ENCODE data around the gene ERI2.

DNA sequence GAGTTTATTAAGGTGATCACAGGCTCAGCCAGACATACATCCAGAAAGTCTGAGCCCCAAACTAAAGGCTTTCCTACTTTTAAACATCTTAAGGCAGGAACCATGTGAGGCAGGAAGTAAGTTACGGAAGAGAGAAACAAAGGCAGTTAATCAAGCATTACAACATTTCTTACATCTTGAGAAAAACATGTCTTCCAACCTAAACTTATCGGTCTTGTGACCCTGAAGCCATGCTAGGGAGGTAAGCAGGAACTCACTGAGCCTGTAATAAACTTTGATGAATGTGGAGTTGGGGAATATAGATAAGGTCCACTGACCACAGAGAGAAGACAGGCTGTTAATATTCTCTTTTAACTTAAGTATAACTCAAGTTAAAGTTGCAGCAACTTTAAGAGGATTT, 45.9 kb downstream of the ERI2 start:
- TF ChIP-seq CTCF (IDR thresholded peaks at IDR 0.05) (no peak), POLR2A (IDR thresholded peaks at IDR 0.05) (no peak)
